H9 (cell line): ENCODE measurements around the gene SLC12A5. TPM values are rescaled to one million over a fixed set of nuclear protein-coding genes. Genes with fewer than 3 reads are reported as not detected.

Source experiments
- DNase-seq: peaks from one replicate; pipeline ENCODE4 v3.0.0-alpha.2; 2017
- H2AFZ ChIP-seq: one replicate; pipeline ENCODE4 v1.6.1; 2013; ENCODE audit warnings: mild to moderate bottlenecking, low read length, control low read depth, moderate library complexity
- H2AK5ac ChIP-seq: 2 replicates; pipeline ENCODE4 v1.6.1; 2013; ENCODE audit warnings: low read length, control low read depth, mixed read lengths; ENCODE audit not compliant: insufficient read length
- H2BK120ac ChIP-seq: one replicate; pipeline ENCODE4 v1.6.1; 2013; ENCODE audit warnings: low read depth, mild to moderate bottlenecking, low read length, control low read depth, inconsistent platforms; ENCODE audit not compliant: poor library complexity, severe bottlenecking
- H2BK12ac ChIP-seq: 2 replicates; pipeline ENCODE4 v1.6.1; 2013; ENCODE audit warnings: low read length, control low read depth, mixed read lengths, low read depth; ENCODE audit not compliant: insufficient read length
- H2BK15ac ChIP-seq: 2 replicates; pipeline ENCODE4 v1.6.1; 2013; ENCODE audit warnings: low read depth, low read length, control low read depth
- H2BK20ac ChIP-seq: one replicate; pipeline ENCODE4 v1.6.1; 2013; ENCODE audit warnings: low read depth, mild to moderate bottlenecking, low read length, control low read depth, inconsistent platforms; ENCODE audit not compliant: poor library complexity, severe bottlenecking
- H2BK5ac ChIP-seq: 2 replicates; pipeline ENCODE4 v1.6.1; 2013; ENCODE audit warnings: low read length, control low read depth, mixed read lengths; ENCODE audit not compliant: insufficient read length
- H3K14ac ChIP-seq: 2 replicates; pipeline ENCODE4 v1.6.1; 2013; ENCODE audit warnings: low read length, control low read depth; ENCODE audit not compliant: insufficient read depth
- H3K18ac ChIP-seq: 2 replicates; pipeline ENCODE4 v1.6.1; 2013; ENCODE audit warnings: low read depth, mild to moderate bottlenecking, mixed read lengths, low read length, control low read depth; ENCODE audit not compliant: insufficient read length
- H3K23ac ChIP-seq: 2 replicates; pipeline ENCODE4 v1.6.1; 2013; ENCODE audit warnings: low read length, control low read depth, mixed read lengths, low read depth; ENCODE audit not compliant: insufficient read length
- H3K23me2 ChIP-seq: 2 replicates; pipeline ENCODE4 v1.6.1; 2013; ENCODE audit warnings: low read depth, mild to moderate bottlenecking, mixed read lengths, low read length, control low read depth; ENCODE audit not compliant: insufficient read length, poor library complexity, severe bottlenecking
- H3K27ac ChIP-seq: 2 replicates; pipeline ENCODE4 v1.5.1; 2013; ENCODE audit warnings: low read length, control low read depth, mixed read lengths, low read depth; ENCODE audit not compliant: insufficient read length
- H3K27me3 ChIP-seq: 2 replicates; pipeline ENCODE4 v1.6.1; 2013; ENCODE audit warnings: low read length, control low read depth, inconsistent platforms; ENCODE audit not compliant: insufficient read depth
- H3K4ac ChIP-seq: 2 replicates; pipeline ENCODE4 v1.6.1; 2013; ENCODE audit warnings: low read depth, mild to moderate bottlenecking, control low read depth, inconsistent platforms, low read length, moderate library complexity
- H3K4me1 ChIP-seq: 2 replicates; pipeline ENCODE4 v1.6.1; 2013; ENCODE audit warnings: low read length, control low read depth, inconsistent platforms; ENCODE audit not compliant: insufficient read depth
- H3K4me2 ChIP-seq: 2 replicates; pipeline ENCODE4 v1.6.1; 2013; ENCODE audit warnings: low read length, control low read depth, mixed read lengths; ENCODE audit not compliant: insufficient read length, insufficient read depth
- H3K56ac ChIP-seq: 2 replicates; pipeline ENCODE4 v1.6.1; 2013; ENCODE audit warnings: low read depth, mild to moderate bottlenecking, mixed read lengths, low read length, control low read depth; ENCODE audit not compliant: insufficient read length
- H3K79me1 ChIP-seq: 2 replicates; pipeline ENCODE4 v1.6.1; 2013; ENCODE audit warnings: low read depth, mild to moderate bottlenecking, moderate library complexity, low read length, control low read depth, inconsistent platforms; ENCODE audit not compliant: insufficient read depth, poor library complexity, severe bottlenecking
- H3K79me2 ChIP-seq: 2 replicates; pipeline ENCODE4 v1.6.1; 2013; ENCODE audit warnings: low read length, control low read depth, inconsistent platforms; ENCODE audit not compliant: insufficient read depth
- H3K9ac ChIP-seq: 2 replicates; pipeline ENCODE4 v1.6.1; 2013; ENCODE audit warnings: low read length, control low read depth, mixed read lengths; ENCODE audit not compliant: insufficient read length; ENCODE audit errors: extremely low read depth
- H3K9me3 ChIP-seq: one replicate; pipeline ENCODE4 v1.6.1; 2013; ENCODE audit warnings: low read depth, low read length, inconsistent platforms; ENCODE audit not compliant: control insufficient read depth
- H3T11ph ChIP-seq: one replicate; pipeline ENCODE4 v1.6.1; 2013; ENCODE audit warnings: mild to moderate bottlenecking, low read length, control low read depth, inconsistent platforms
- H4K20me1 ChIP-seq: one replicate; pipeline ENCODE4 v1.6.1; 2013; ENCODE audit not compliant: control insufficient read depth, insufficient read length, insufficient read depth
- H4K5ac ChIP-seq: 2 replicates; pipeline ENCODE4 v1.6.1; 2013; ENCODE audit warnings: low read depth, mild to moderate bottlenecking, mixed read lengths, low read length, control low read depth; ENCODE audit not compliant: insufficient read length
- H4K8ac ChIP-seq: replicated peaks from 2 replicates; pipeline ENCODE4 v1.6.1; 2013; ENCODE audit warnings: low read length, control low read depth, mixed read lengths, low read depth; ENCODE audit not compliant: insufficient read length
- H4K91ac ChIP-seq: 2 replicates; pipeline ENCODE4 v1.6.1; 2013; ENCODE audit warnings: low read depth, mild to moderate bottlenecking, moderate library complexity, mixed read lengths, low read length, control low read depth; ENCODE audit not compliant: insufficient read length
- H3K27ac Mint-ChIP-seq, 3 experiments: 2 replicates in 2 of 3; 3 replicates in 1 of 3; pipeline ENCODE4 v1.8.0; 2020 to 2021; ENCODE audit warnings: mixed read lengths in 3 of 3, mild to moderate bottlenecking in 1 of 3, moderate library complexity in 1 of 3
- H3K27me3 Mint-ChIP-seq: 2 replicates; pipeline ENCODE4 v1.8.0; 2021; ENCODE audit warnings: low read depth, mild to moderate bottlenecking, moderate library complexity, mixed read lengths
- H3K36me3 Mint-ChIP-seq, 3 experiments: 2 replicates in 2 of 3; 3 replicates in 1 of 3; pipeline ENCODE4 v1.8.0; 2020 to 2021; ENCODE audit warnings: low read depth in 3 of 3, mixed read lengths in 3 of 3; ENCODE audit not compliant: insufficient read depth in 1 of 3
- H3K4me1 Mint-ChIP-seq, 2 experiments: 2 replicates each; pipeline ENCODE4 v1.8.0; 2020; ENCODE audit warnings: mixed read lengths in 2 of 2
- H3K4me3 Mint-ChIP-seq, 2 experiments: 2 replicates in 1 of 2; 3 replicates in 1 of 2; pipeline ENCODE4 v1.8.0; 2020 to 2021; ENCODE audit warnings: mild to moderate bottlenecking in 2 of 2, mixed read lengths in 2 of 2, moderate library complexity in 1 of 2
- H3K9me3 Mint-ChIP-seq, 2 experiments: 2 replicates in 1 of 2; 3 replicates in 1 of 2; pipeline ENCODE4 v1.8.0; 2020; ENCODE audit warnings: mild to moderate bottlenecking in 2 of 2, mixed read lengths in 2 of 2, moderate library complexity in 1 of 2
- CTCF ChIP-seq: fragments of 200-600 bp; sonication (generic); conservative IDR thresholded peaks from 3 replicates; pipeline ENCODE4 v1.8.0; 2021; ENCODE audit warnings: antibody characterized with exemption, mild to moderate bottlenecking
- WGBS: extraction: QIAGEN DNeasy Blood & Tissue Kit; methylation state at CpG from one replicate; pipeline ENCODE4 v1.1.7; 2013; ENCODE audit warnings: missing lambda C conversion rate, low lambda C conversion rate, mixed read lengths; ENCODE audit not compliant: insufficient read length; ENCODE audit errors: extremely low coverage; 5-methylcytosine and 5-hydroxymethylcytosine counted together
- total RNA-seq: library from RNA; stranded (reverse); gene quantifications from 2 replicates; pipeline ENCODE4 v1.2.1, GENCODE V29; 2021

Gene SLC12A5
- total RNA-seq, 1 experiment from 2014 or later = 8.7 TPM

GRCh38 chr20:46040902-46041535 lies 12.0 kb downstream of the SLC12A5 start:
- Histone ChIP-seq H4K5ac (no peak overlapping the region), H2AFZ (no peak overlapping the region), H3K27me3 (peaks cover 3% of the 10 kb centered on the region; the same call in 1 of the 2 replicates), H3T11ph (no peak overlapping the region), H4K20me1 (peaks cover 2% of the 10 kb centered on the region), H3K14ac (no peak overlapping the region), H3K23ac (no peak overlapping the region), H3K18ac (no peak overlapping the region), H2AK5ac (no peak overlapping the region), H3K9ac (no peak overlapping the region), H3K4ac (no peak overlapping the region), H2BK15ac (no peak overlapping the region), H3K4me1 (no peaks in the 10 kb centered on the region; the same call in 1 of the 2 replicates), H2BK5ac (no peak overlapping the region), H2BK12ac (no peak overlapping the region), H3K9me3 (no peaks in the 10 kb centered on the region), H2BK120ac (no peak overlapping the region), H2BK20ac (no peak overlapping the region), H3K23me2 (no peaks in the 10 kb centered on the region), H3K27ac (no peak overlapping the region), H3K79me1 (no peaks in the 10 kb centered on the region), H4K8ac (no peak overlapping the region), H3K56ac (no peak overlapping the region), H3K79me2 (no peaks in the 10 kb centered on the region), H3K4me2 (no peak overlapping the region), H4K91ac (no peak overlapping the region)
- no peak for TF ChIP-seq CTCF
- H3K27ac Mint-ChIP-seq = no peak overlapping the region
- peaks cover 14 to 41% of the 10 kb centered on the region in 2 experiments for H3K4me1 Mint-ChIP-seq
- no peak overlapping the region for H3K4me3 Mint-ChIP-seq
- peak; percentile 79 for DNase-seq
- H3K9me3 Mint-ChIP-seq = no peaks in the 10 kb centered on the region
- WGBS = no CpG with 5 or more reads among the region's 18 CpGs
- no peaks in the 10 kb centered on the region for H3K36me3 Mint-ChIP-seq
- peaks cover 80% of the 10 kb centered on the region for H3K27me3 Mint-ChIP-seq
